ENCODE results near the gene BUD23. TPM values are rescaled to one million over a fixed set of nuclear protein-coding genes. Genes with fewer than 3 reads are reported as not detected.
A peak's percentile ranks its signal among the peaks of the same experiment; 100 is the strongest.

BUD23 gene
- total and polyA plus RNA-seq, 3 donors from 2014 or later, result 231 to 252 (median 241) TPM

- H3K27me3 ChIP-seq, result no peaks in the 10 kb centered on the region
- H3K36me3 ChIP-seq (ENCODE audit: low read depth, missing control alignments), result no peaks in the 10 kb centered on the region
- H3K4me3 ChIP-seq, result peak overlapping the region in 1 of 2 donors; percentile 43
- peak overlapping the region in 1 of 2 donors; percentile 8 for H3K27ac ChIP-seq
- TF ChIP-seq POLR2A (IDR thresholded peaks at IDR 0.05), result no peak
- TF ChIP-seq, protein P1, sequence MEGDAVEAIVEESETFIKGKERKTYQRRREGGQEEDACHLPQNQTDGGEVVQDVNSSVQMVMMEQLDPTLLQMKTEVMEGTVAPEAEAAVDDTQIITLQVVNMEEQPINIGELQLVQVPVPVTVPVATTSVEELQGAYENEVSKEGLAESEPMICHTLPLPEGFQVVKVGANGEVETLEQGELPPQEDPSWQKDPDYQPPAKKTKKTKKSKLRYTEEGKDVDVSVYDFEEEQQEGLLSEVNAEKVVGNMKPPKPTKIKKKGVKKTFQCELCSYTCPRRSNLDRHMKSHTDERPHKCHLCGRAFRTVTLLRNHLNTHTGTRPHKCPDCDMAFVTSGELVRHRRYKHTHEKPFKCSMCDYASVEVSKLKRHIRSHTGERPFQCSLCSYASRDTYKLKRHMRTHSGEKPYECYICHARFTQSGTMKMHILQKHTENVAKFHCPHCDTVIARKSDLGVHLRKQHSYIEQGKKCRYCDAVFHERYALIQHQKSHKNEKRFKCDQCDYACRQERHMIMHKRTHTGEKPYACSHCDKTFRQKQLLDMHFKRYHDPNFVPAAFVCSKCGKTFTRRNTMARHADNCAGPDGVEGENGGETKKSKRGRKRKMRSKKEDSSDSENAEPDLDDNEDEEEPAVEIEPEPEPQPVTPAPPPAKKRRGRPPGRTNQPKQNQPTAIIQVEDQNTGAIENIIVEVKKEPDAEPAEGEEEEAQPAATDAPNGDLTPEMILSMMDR (IDR thresholded peaks at IDR 0.05), result no peak
- H3K4me1 ChIP-seq, result peaks cover 10% of the 10 kb centered on the region
- 59 to 61% methylated on average over 9 to 13 of the region's 13 CpGs for WGBS, 2 donors
- no peak for DNase-seq
- H3K9me3 ChIP-seq, result no peaks in the 10 kb centered on the region
- intact Hi-C loops (cut with DNase I; ENCODE audit: low total_unique reads), result no loop called here
These were observed 19.8 kb downstream of the BUD23 start for GRCh38 chr7:73703225-73703624.

GRCh38 chr7:73703757-73704639 is 20.6 kb downstream of the BUD23 start:
- 31 to 43% methylated on average over 6 to 37 of the region's 45 CpGs for WGBS, 2 donors
- no peak for TF ChIP-seq POLR2A (IDR thresholded peaks at IDR 0.05)
- TF ChIP-seq, protein P1 (IDR thresholded peaks at IDR 0.05), result no peak
- H3K36me3 ChIP-seq (ENCODE audit: low read depth, missing control alignments), result no peaks in the 10 kb centered on the region
- H3K27ac ChIP-seq, result peak overlapping the region in 1 of 2 donors; percentile 8
- H3K4me3 ChIP-seq, result peak overlapping the region; percentile 1 to 43
- DNase-seq, result peak; percentile 77
- H3K4me1 ChIP-seq, result peaks cover 10% of the 10 kb centered on the region
- no peaks in the 10 kb centered on the region for H3K27me3 ChIP-seq
- intact Hi-C loops (cut with DNase I; ENCODE audit: low total_unique reads), result no loop called here
- H3K9me3 ChIP-seq, result no peaks in the 10 kb centered on the region

DNA sequence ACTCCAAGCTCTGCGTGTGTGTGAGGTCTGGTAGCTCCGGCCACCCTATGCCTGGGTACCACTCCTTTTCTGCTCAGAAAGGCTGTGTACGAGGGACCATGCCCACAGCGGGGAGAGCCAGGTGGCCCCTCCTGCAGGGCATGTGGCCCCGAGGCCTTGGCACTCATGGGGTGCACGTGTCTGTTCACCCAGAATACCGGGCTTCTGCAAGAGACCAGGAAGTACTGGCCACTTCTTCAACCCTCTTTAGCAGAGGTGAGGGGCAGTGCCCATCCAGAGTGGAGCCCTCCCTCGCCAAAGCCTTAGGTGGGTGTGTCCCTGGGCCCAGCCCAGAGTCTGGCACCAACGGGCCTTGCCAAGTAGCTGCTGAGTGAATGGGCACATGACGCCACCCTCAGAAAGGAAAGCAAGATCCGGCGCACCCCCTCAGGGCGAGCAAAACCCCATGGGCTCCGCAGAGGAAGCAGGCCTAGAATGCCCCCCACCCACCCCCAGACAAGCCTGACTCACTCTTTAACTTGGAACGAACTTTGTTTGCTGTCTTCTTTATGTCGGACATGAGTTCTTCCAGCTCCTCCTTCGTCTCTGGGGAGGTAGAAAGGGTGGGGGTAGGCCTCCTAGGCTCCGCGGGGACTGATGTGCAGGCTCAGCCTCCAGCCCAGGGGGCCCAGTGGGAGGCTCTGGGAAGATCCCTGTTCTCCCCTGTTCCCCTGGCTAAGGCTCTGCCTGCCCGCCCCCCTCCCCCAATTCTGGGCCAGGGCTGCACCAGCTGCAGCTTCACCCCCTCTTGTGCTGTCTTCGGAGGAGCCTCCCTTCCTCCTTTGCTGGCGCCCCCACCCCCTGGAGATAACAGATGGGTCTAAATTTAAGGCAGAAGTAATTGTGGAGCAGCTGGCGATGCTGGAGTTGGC is 21.5 kb downstream of the BUD23 start:
- no peaks in the 10 kb centered on the region for H3K9me3 ChIP-seq
- no peaks in the 10 kb centered on the region for H3K27me3 ChIP-seq
- H3K36me3 ChIP-seq (ENCODE audit: low read depth, missing control alignments), result no peaks in the 10 kb centered on the region
- peaks cover 10% of the 10 kb centered on the region for H3K4me1 ChIP-seq
- H3K4me3 ChIP-seq, result no peak overlapping the region
- DNase-seq, result no peak
- no peak overlapping the region for H3K27ac ChIP-seq
- intact Hi-C loops (cut with DNase I; ENCODE audit: low total_unique reads), result no loop called here
- no peak for TF ChIP-seq POLR2A (IDR thresholded peaks at IDR 0.05)
- TF ChIP-seq, protein P1 (IDR thresholded peaks at IDR 0.05), result no peak
- 79 to 82% methylated on average over 12 to 23 of the region's 23 CpGs for WGBS, 2 donors

DNA sequence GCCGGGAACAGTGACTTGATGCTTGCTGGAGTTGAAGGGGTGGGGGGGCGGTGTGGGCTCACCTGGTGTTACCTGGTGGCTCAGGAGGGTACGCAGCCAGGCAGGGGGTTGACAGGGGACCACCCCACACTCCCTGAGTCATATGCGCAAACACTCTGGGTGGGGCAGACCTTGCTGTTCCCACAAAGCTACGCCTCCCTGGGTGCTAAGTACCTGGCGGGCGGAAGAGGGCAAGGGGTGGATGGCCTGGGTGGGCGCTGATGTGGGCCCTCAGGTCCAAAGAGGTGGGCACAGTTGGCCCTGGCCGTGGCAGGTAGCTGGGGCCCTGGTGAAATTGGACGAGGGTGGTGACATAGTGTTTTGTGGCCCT is 22.1 kb downstream of the BUD23 start:
- H3K27ac ChIP-seq, result no peak overlapping the region
- H3K9me3 ChIP-seq, result no peaks in the 10 kb centered on the region
- no peak overlapping the region for H3K4me3 ChIP-seq
- H3K4me1 ChIP-seq, result peaks cover 10% of the 10 kb centered on the region
- no peaks in the 10 kb centered on the region for H3K36me3 ChIP-seq (ENCODE audit: low read depth, missing control alignments)
- no peaks in the 10 kb centered on the region for H3K27me3 ChIP-seq
- WGBS, 2 donors, result 88 to 92% methylated on average over 9 to 10 of the region's 10 CpGs
- TF ChIP-seq, protein P1 (IDR thresholded peaks at IDR 0.05), result no peak
- no peak for TF ChIP-seq POLR2A (IDR thresholded peaks at IDR 0.05)
- intact Hi-C loops (cut with DNase I; ENCODE audit: low total_unique reads), result no loop called here
- DNase-seq, result no peak
